ENCODE results near the gene PLK3.

- TF ChIP-seq GATA2 (IDR thresholded peaks at IDR 0.05; ENCODE audit: low read depth, low read length) (no peak), GATA3 (IDR thresholded peaks at IDR 0.05; ENCODE audit: low read depth, low read length) (no peak)
Observed at GRCh38 chr1:44846985-44847384, 46.8 kb downstream of the PLK3 start.
